ENCODE results near the gene CEP104.

CEP104 gene

DNA sequence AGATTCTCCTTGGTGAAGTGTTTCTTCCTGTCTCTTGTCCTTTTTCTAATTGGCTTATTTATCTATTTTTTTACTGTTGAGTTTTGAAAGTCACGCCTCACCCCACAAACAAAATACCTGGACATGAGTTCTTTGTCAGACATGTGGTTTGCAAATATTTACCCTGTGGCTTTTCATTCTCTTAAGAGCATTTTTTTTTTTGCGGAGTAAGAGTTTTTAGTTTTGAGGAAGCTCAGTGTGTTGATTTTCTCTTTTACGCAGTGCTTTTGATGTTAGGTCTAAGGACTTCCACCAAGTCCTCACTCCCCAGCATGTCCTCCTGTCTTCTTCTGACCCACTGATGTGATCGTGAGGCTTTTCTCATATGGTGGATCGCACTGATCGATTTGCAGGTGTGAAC is 7.9 kb upstream of the CEP104 start:
- no peak for DNase-seq

DNA sequence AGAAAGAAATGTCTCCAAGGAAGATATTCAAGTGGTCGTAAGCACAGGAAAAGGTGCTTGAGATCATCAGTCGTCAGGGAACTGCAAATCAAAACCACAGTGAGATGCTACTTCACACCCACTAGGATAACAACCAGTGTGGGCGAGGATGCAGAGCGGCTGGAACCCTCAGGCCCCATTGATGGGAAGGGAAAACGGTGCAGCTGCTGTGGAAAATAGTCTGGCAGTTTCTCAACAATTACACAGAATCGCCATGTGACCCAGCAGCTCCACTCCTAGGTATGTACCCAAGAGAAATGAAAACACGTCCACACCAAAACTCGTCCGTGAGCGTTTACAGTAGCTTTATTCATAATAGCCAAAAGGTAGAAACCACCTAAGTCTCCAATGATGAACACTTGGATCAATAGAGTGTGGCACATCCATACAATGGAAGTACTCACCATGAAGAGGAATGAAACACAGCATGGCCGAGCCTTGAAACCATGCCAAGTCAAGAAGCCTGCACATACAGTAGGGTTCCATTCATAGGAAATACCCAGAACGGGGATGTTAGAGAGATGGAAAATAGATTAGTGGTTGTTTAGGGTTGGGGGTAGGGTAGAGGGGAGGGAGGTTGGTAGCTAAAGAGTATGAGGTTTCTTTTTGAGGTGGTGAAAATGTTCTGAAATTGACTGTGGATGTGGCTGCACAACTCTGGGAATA is 6.4 kb upstream of the CEP104 start:
- no peak for DNase-seq

DNA sequence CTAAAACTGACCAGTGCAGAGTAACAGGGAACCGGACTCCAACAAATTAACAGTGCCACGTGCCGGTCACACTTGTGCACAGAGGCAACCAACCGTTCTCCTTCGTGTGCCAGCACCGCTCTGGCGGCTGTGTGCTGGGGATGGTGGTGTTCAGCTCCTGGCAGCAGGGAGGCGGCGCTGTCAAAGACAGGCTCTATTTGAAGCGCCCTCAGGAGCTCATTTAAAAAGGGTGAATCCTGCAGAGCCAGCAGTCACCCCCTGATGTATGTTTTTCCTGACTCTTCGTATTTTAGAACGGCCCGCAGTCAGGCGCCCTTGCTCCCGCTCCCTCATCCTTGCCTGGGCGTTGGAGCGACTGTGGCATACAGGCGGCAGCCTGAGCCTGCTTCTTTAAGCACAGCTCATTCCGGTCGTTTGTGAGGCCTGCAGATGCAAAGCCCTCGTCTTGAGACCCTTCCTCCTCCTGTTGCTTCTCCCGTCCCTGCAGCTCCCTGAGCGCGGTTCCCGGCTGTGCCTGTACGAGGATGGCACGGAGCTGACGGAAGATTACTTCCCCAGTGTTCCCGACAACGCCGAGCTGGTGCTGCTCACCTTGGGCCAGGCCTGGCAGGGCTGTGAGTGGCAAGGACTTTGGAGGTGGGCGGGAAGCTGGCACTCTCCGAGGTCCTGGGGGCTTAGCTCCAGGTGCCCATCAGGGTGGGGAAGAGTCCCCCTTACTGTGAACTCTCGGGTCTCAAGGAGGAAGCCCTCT is 1.4 kb upstream of the CEP104 start:
- no peak for DNase-seq

GRCh38 chr1:3857791-3858129 is 749 bp upstream of the CEP104 start:
- DNase-seq = no peak

GRCh38 chr1:3852711-3853485 is 4.1 kb downstream of the CEP104 start:
- DNase-seq = no peak

DNA sequence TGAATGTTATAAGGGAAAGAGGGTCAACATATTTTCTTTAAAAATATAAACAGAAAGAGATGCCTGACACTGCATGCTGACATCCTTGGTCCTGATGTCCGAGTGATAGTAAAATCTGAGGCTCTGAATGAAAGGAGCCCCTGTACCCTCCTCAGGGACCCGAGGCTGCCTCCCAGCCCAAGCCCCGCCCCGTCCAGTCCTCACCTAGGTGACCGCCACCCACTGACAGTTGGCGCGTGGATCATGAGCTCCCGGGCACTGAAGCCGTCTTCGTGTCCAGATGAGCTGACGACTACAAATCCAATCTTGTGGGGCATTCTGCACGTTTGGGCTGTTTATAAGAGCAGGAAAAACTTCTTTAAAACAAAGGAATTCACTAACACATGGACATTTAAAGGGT is 4.9 kb downstream of the CEP104 start:
- DNase-seq = no peak

DNA sequence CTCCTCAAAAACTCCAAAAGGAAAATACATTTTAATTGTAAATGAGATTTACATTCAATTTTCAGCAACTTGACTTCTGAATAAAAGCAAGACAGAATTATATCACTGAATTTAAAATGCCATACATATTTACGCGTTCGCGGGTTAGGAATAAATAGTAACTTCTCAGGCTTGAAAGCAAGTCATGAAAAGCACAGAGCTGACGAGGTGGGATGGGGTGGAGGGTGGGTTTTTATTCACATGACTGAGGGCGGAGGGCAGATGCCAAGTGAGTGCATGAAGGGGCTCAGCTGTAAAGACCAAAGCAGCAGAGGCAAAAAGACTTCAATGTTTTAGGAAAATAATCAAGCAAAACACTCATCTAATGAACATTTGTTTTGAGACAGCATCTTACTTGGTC is 5.7 kb downstream of the CEP104 start:
- DNase-seq = no peak

GRCh38 chr1:3850857-3851256 is 6.2 kb downstream of the CEP104 start:
- DNase-seq = no peak

GRCh38 chr1:3847081-3847480 is 9.9 kb downstream of the CEP104 start:
- no peak for DNase-seq

DNA sequence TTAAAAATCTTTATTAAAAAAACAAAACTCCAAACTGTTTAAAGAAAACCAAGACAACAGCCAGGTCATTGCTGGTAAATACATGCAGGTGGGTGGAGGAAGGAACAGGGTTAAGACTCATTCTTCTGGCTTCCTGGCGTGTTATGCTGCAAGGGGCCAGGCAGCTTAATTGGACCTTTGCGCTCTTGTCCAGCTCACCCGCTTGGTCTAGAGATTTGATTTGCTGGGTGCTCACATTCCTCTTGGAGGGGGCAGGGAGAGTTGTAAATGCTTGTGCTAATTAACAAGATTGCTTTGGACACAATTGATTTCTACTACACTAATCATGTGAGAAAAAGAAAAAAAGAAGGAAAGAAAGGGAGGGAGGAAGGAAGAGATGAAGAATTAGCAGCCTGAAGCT is 10.5 kb downstream of the CEP104 start:
- DNase-seq = no peak

DNA sequence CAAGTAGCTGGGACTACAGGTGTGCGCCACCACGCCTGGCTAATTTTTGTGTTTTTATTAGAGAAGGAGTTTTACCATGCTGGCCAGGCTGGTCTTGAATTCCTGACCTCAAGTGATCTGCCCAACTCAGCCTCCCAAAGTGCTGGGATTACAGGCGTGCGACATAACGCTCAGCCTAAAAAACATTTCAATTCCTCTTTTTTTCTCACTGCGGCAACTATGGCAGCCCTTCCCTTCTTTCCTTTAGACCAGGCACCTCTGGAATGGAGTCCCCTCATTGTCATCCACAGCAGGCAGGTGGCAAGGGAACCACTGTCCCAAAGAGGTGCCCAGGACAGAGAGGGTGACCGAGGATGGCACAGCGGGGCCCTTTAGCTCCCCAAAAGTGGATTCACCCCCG is 14.1 kb downstream of the CEP104 start:
- no peak for DNase-seq

GRCh38 chr1:3841491-3841890 is 15.5 kb downstream of the CEP104 start:
- DNase-seq = no peak

GRCh38 chr1:3838788-3839187 is 18.2 kb downstream of the CEP104 start:
- no peak for DNase-seq

DNA sequence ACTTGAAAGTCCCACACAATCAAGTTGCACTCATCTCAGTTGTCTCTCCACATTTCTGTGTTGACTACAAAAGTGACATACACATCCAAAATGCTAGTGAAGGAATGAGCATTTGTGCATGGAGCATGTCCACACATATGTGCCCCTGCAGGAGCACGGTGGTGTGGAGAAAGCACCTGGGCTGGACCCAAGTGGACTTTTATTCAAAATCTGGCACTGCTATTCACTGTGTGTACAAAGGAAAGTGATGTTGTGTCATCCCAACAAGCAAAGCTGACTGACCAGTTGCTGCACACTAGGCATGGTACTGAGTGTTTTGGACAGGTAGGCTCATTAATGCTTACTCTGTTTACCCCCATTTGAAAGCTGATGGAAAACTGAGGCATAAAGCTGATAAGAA is 19.3 kb downstream of the CEP104 start:
- DNase-seq = no peak

- DNase-seq = no peak
These were observed 19.8 kb downstream of the CEP104 start for GRCh38 chr1:3837200-3837599.

DNA sequence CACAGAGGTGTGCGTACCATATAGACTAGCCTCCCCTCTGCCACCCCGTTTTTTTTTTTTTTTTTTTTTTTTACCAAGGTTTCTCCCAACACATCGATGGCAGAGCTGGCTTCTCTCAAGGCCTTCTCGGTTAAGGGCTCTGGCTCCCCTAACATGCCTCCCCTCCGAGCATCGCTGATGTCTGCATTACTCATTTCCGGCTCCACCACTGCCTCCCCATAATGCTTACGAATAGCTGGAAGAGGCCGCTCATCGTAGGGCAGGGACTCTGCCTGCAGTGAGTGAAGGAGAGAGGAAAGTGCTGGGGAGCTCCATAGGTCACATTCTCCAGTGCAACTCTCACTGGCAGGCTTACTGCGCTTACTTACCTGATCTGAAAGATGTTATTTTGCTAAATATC is 20.6 kb downstream of the CEP104 start:
- no peak for DNase-seq

GRCh38 chr1:3834701-3835100 is 22.3 kb downstream of the CEP104 start:
- no peak for DNase-seq

GRCh38 chr1:3831689-3832088 is 25.3 kb downstream of the CEP104 start:
- DNase-seq = no peak

GRCh38 chr1:3828391-3828790 is 28.6 kb downstream of the CEP104 start:
- no peak for DNase-seq

- DNase-seq = no peak
These were observed 29.2 kb downstream of the CEP104 start for GRCh38 chr1:3827813-3828307.

- no peak for DNase-seq
These were observed 31.7 kb downstream of the CEP104 start for GRCh38 chr1:3825356-3825755.

DNA sequence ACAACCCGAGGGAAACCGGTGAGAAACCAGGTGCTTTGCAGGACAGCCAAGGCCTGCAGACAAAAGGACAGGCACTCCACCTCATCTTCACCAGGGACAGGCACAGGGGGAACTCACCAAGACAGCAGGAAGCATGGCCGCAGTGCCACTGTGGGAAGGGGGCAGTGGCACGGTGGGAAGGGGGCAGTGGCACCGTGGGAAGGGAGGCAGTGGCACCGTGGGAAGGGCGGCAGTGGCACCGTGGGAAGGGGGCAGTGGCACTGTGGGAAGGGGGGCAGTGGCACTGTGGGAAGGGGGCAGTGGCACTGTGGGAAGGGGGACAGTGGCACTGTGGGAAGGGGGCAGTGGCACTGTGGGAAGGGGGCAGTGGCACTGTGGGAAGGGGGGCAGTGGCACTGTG is 32.4 kb downstream of the CEP104 start:
- DNase-seq = no peak

GRCh38 chr1:3822421-3822820 is 34.6 kb downstream of the CEP104 start:
- DNase-seq = no peak

DNA sequence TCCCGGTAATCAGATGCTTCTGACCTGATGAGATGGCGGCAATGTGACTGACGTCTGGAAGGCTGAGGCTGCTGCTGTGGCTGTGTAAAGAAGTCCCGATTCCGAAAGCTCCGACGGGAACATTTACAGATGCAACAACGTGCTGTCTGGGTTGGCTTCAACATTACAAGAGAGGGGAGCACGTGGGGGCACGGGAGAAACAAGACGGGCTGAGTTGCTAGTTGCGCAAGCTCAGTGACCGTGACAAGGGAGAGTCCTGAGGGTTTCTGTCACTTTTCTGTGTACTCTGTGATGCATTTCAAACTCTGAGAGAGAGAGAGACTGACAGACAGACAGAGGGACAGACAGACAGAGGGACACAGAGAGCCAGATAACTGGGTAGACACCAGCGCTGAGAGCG is 35.1 kb downstream of the CEP104 start:
- no peak for DNase-seq

Measured in CD4-positive, alpha-beta T cell treated with Interleukin-6 for 4 hours (primary cell).